GOT3 (cell line): ENCODE measurements around the gene CRIP2.

Experiments used
- DNase-seq: peaks from one replicate; lab custom pipeline; 2025; ENCODE audit warnings: mixed read lengths; lab: John Stamatoyannopoulos, UW

Gene CRIP2

DNA sequence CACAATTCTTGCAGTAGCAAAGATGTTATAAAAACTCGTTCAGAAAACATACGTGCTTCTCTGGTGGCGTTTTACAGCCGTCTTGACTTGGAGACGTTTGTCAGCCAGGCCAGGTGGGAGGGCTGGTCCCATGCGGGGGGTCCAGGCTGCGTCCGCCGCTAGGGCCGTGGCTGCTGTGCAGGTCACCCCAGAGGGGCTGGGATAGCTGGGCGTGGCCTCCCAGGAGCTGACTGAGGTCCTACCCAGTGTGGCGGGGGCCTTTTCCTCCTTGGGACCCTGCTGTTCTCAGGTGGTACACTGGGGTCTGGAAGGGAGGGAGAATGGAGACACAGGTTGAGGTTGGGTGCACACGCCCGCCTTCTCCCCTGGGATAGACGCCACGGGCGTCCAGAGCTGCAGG, 29.8 kb upstream of the CRIP2 start:
- no peak for DNase-seq

DNA sequence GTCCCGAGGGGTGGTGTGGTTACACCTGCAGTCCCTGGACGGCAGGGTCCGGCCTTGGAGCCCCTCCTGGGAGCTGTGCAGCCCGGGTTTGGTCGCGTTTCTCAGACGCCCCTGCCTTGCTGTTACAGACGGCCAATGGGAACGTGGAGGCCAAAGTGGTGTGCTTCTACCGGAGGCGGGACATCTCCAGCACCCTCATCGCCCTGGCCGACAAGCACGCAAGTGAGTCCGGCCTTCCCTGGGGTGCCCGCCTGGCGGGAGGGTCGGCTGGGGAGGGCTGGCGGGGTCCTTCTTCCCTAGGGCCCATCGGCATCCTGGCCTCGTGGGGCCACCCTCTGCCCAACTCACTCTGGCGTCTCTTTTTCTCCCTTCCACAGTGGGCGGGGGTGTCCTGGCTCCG, 29.3 kb upstream of the CRIP2 start:
- DNase-seq = no peak

DNA sequence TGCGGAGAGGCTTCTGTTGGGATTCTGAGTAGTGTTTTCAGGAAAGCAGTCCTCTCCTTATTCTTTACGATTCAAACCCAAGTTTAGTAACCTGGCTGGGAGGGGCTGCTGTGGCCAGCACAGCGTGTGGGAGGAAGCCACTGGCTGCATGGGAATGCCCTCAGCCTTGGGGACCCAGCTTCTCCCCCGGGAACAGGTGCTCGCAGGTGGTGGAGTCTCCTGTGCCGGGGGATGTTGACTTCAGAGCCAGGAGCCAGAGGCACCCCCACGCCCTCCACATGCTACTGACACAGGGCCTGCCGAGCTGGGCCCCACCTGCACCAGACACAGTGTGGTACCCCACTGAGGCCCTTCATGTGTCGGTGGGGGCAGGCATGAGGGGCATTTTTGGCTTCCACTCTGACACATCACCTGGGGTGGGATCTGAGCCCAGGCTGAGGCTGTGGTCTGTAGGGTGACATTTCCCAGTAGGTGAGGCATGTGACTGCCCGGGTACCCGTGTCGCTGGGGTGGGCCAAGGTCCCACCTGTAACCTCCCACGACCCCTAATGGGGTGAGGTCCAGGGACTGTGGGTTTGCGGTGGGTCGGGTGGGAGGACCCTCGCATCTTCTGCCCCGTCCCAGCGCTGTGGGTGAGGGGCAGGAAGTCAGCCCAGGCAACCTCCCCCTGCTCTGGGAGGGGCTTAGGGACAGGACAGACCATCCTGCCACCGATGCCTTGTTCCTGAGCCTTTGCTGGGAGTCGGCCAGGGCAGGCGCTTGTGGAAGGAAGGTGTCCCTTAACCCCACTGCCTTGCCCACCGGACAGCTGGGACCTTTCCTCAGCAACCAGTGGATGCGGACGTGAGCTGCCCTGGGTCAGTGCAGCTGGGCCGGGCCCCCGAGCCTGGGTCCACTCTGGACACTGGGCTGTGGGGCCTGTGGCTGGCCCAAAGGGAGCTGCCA, 28.4 kb upstream of the CRIP2 start:
- no peak for DNase-seq

DNA sequence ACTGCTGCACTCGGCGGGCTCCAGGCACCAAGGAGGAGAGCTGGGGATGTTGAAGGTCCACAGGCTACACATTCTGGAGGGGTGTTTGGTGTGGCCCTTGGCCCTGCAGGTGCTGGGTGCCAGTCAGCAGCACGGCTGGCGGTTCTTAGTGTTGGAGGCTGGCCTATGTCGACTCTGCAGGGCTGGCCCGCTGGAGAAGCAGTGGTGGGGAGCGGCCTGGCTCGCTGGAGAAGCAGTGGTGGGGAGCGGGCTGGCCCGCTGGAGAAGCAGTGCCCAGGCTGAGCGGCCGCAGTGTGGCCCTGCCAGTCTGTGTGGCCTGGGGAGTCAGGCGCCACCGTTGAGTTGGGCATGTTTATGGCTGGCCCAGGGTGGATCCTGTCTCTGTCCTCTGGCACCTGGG, 27.6 kb upstream of the CRIP2 start:
- DNase-seq = no peak

DNA sequence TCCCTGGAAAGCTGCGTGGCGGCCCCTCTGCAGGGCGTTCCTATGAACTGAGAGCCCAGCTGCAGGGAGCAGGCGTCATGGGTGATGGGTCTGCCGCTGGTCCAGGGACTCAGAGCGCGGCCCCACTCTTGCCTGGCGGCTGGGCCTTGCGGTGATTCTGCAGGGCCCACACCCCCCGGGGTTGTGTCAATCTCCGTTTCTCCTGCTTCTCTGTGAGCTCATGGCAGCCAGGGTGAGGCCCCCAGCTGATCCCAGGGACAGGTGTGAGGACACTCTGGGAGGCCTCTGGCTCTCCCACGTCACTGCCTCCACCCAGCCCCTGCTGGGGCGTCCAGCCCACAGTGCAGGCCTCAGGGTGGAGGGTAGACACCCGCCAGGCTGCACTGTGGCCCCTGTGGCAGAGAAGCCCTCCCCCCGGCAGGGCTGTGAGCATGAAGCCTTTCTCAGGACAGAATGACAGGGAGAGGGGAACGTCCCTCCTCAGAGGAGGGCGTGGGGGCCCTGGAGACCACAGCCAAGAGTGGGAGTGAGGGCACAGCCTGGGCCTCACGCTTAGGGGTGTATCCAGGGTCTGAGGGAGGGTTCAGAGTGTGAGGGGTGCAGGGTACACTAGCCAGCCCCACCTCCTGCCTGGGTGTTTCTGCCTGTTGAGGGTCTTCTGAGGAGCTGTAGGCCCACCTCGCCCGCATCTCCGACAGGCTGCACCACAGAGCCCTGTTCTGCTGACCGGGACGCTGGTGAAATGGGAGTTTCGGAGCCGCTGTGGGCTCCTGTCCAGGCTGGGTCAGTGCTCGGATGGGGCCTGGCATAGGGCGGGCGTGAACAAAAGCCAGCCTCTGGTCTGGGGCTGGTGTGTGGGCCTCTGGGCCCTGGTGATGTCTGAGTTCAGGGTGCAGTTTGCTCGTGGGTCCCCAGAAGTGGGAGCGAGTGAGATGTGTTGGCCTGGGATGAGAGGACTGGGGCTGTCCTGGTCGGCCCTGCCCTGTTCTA, 26.7 kb upstream of the CRIP2 start:
- DNase-seq = no peak

DNA sequence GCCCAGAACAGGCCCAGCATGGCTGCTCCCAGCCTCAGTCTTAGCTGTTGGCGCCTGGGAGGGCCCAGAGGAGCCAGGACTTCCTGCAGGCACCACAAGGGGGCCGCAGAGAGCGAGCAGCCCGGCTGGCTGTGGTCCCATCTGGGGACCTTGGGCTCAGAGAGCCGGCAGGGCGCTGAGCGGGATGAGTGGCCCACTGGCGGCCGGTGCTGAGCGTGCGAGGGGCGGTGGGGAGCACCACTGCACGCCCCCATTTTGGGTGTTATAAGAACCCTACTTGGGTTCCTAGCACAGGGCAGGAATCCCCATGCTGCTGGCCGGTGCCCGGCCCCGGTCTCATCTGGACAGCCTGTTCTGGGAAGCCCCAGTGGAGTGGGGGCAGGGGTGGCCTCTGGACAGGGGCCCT, 25.9 kb upstream of the CRIP2 start:
- DNase-seq = no peak

DNA sequence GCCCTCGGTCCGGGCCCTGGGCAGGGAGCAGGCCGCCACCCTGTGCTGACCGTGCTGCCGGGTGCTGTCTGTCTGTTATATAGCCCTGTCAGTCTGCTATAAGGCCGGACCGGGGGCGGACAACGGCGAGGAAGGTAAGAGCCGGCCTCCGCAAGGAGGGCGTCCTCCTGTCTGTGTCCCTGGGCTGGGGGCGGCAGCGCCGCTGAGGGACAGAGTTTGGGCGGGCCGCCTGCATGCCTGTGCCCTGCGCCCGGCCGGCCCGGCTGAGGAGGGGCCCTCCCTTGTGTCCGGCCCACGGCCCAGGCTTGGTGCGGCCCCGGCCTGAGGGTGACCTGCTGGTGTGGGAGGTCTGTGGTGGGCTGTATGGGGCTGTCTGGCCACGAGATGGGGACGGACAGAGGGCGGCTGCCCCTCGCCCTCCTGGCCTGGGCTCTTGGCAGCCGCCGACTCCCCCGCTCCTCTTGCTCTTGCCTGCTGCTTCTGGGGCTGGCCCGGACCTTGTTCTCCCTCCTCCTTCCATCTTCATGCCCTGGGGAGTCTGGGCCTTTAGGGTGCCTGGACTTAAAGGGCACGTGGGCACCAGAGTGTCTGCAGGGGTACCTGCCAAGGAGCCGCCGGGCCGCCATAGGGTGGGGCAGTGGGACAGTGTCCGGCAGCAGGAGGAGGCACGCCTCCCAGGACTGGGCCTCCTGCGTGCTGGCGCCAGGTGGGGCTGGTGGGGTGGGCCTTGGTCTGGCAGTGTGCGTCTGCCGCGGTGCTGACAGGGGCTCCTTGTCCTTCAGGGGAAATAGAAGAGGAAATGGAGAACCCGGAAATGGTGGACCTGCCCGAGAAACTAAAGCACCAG, 25.1 kb upstream of the CRIP2 start:
- DNase-seq = no peak

DNA sequence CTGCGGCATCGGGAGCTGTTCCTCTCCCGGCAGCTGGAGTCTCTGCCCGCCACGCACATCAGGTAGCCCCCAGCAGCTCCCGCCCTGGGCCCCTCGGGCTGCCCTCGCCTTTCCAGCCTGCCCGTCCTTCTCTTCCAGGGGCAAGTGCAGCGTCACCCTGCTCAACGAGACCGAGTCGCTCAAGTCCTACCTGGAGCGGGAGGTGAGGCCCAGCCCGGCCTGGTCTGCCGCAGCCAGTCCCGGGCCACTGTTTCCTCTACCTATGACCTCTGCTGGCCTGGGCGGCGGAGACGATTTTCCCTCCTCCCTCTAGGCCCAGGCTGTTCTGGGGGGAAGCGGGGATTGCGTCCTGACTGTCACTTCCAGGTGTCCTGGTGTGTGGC, 24.5 kb upstream of the CRIP2 start:
- DNase-seq = no peak

DNA sequence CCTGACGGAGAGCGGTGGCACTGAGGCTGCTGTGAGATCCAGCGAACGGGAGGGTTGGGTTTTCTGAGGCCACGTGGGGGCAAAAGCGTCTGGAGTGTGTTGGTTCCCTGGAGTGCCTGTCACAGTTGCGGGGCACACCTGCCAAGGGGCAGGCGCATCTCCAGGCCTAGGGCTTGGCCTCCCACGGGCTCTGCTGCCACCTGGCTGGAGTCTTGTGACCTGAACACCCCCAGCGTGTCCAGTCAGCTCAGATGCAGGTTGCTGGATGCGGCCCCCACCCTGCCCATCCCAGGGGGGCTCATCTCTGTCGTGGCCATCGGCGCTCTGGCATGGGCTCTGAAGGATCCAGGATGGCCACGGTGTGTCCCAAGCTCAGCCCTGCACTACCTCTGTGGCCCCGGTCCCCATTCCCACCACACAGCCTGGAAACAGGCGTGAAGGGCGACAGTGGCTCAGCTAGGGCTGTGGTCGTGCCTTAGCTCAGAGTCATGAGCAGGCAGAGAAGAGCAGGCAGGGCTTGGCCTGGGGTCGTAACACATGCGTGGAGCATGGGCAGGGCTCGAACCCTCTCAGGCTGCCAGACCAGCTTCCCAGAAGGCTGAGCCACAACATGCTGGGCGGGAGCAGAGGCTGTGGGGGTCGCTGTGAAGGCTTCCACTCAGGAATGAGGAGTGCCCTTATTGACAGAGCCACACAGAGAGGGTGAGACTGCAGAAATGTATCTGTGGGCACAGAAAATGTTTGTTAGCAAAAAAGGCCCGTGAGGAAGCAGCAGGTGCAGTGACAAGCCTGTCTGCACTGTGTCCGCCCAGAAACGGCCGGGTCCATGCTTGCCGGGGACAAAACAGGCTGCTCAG, 23.5 kb upstream of the CRIP2 start:
- no peak for DNase-seq

DNA sequence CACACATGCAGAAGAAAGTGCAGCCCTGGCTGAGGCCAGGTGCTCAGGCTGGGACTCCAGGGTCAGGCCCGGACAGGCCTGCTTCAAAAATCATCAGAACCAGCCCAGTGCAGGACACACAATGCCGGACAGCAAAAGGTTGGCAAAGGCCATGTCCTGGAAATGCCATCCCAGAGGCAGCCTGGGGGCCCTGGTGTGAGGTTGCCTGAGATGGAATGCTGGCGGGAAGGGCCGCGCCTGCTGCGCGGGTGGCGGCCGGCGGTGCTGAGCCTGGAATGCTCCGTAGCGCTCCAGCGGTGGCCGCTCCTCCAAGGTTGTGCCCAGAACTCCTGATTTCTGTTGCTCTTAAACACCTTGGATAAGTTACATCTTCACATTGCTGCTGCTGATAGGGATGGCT, 21.7 kb upstream of the CRIP2 start:
- DNase-seq = no peak

DNA sequence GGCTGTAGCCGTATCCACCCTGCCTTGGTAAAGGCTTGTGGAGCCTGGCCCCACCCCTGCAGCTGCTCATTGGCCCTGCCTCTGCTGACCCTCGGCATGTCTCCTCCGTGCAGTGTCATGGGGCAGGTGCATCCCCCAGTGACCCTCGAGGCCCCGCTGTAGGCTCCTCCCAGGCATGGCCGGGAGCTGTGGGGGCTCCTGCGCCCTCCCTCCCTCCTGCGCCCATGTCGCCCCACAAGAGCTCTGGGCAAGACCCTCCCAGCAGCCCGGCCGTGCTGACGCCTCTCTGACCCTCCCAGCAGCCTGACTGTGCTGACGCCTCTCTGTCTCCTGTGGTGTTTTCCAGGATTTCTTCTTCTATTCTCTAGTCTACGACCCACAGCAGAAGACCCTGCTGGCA, 20.8 kb upstream of the CRIP2 start:
- no peak for DNase-seq

DNA sequence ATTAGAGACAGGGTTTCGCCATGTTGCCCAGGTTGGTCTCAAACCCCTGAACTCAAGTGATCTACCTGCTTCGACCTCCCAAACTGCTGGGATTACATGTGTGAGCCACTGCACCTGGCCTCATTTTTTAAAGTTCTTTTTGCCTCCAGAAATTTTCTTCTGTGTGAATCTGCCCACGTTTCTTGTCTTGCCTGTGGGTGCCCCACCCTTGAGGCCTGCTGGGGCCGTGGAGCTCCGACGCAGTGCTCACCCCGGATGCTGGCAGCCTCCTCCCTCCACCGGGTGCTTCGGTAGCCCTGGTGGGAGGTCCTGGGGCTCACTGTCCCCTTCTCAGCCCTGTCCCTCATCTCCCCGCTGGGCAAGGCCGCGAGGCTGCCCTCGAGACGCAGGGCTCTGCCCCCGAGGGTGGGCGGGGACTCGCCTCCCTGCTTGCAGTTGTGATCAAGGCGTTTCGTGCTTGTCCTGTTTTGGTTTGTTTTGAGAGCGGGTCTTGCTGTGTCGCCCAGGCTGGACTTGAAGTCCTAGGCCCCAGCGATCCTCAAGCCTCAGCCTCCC, 19.5 kb upstream of the CRIP2 start:
- no peak for DNase-seq

DNA sequence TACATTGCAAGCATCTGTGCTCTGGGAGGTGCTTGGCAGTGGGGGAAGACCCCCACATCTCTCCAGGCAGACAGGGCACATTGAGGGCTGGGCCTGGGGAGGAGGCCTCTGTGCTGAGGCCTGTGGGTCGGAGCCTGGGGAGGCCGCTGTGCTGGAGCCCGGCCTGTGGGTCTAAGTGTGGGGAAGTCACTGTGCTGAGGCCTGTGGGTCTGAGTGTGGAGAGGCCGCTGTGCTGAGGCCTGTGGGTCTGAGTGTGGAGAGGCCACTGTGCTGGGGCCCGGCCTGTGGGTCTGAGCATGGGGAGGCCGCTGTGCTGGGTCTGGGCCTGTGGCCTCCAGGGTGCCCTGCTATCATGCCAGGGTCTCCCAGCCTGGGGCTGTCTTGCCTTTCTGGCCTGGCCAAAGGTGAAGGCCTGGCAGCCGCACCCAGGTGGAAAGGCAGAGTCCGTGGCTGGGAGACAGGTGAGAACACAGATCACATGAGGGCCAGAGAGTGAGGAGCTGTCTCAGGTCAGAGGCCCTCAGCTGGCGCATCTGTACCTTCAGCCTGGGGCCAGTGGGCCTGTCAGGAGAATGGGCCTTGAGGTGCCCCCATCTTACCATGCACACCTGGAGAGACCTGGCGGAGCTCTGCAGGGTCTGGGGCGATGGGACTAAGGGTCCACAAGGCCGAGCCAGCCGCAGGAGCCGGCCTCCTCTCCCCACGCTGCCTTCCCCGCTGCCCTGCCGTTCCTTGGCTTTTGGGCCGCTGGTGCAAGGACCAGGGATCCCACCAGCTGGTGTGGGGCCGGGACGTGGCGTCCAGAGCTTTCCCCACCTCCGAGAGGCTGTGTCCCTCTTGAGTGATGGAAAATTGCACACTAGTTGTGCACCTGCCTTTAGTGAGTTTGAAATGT, 18.6 kb upstream of the CRIP2 start:
- DNase-seq = no peak

DNA sequence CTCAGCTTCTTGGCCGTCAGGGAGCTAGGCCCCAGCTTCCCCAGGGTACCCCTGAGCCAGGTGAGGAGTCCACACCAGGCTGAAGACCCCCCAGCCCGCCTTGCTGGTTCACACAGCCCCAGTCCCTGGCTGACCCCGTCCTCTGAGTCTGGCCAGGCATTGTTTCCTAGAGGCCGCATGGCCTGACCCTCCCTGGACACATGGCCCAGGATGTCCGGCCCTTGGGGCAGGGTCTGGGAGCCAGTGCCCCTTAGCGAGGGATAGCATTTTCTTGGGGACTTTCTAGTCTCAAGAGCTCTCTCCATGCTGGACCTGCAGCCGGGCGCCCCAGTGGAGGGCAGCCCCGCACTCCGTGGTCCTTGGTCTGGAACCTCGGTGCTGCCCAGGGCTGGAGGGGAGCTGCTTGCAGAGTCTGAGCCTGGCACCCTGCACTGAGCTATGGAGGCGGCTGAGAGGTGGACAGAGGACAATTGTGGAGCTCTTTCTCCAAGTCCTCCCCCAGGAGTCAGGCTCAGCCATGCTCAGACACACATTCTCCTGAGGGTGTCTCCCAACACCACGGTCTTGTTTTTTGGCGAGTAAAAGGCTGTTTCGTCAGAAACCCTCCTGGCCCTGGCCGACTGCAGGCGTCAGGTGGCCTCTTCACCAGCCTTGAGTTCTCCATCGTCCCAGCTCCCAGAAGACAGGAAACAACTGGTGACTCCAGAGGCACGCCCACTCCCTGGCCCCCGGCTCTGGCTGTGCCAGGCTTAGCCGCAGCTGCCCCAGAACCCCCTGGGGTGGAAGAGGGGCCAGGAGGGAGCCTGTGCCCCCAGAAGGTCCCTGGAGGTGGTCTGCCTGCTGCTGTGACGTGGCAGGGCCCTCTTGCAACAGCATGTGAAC, 17.6 kb upstream of the CRIP2 start:
- no peak for DNase-seq

DNA sequence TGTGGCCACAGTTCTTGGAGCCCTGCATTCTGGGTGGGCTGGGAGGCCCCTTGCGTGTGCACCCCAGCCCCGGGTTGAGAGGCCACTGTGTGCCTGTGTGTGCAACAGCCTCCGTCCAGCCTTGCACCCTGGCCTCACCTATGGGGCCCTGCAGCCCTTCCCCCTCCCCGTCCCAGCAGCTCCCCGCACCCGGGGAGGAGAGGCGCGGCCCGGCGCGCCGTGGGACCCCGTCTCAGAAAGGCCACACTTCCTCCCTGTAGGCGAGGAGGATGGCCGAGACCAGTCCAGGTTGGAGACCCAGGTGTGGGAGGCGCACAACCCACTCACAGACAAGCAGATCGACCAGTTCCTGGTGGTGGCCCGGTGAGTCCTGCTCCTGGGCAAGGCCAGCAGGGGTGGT, 16.6 kb upstream of the CRIP2 start:
- DNase-seq = no peak

DNA sequence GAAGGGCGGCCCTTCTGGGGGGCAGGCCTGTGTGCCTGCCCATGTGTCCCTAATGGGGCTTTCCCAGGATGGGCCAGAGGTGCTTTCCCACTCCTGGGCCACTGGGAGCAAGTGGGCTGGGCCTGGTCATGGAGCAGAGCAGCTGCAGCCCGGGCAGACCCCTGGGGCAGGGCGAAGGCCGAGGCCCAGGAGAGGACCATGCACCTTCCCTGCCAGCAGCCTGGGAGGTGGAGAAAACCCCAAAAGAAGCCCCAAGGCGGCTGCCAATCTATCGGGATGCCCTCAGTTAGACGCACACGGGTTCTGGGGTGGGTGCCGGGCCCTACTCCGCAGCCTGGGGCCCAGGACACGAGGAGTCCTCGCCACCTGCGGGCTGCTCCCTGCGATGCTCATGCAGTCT, 16.1 kb upstream of the CRIP2 start:
- DNase-seq = no peak

DNA sequence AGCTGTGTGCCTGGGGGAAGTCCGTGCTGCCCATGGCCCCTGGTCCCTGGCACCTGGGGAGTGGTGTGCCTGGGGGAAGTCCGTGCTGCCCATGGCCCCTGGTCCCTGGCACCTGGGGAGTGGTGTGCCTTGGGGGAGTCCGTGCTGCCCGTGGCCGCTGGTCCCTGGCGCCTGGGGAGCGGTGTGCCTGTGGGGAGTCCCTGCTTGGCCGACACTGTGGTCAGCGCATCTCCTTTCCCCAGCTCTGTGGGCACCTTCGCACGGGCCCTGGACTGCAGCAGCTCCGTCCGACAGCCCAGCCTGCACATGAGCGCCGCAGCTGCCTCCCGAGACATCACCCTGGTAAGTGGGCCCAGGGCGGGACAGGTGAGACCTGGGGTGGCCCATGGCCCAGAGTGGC, 14.5 kb upstream of the CRIP2 start:
- DNase-seq = no peak

DNA sequence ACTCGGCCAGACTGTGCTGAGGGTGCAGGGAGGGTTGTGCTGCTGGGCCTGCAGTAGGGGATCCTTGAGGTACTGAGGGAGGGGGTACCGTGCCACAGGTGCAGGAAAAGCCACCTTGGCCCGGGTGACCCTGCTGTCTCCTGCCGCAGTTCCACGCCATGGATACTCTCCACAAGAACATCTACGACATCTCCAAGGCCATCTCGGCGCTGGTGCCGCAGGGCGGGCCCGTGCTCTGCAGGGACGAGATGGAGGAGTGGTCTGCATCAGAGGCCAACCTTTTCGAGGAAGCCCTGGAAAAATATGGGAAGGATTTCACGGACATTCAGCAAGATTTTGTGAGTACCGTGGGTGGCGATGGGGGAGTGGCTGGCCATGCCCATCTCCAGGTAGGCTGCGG, 14.0 kb upstream of the CRIP2 start:
- DNase-seq = no peak

DNA sequence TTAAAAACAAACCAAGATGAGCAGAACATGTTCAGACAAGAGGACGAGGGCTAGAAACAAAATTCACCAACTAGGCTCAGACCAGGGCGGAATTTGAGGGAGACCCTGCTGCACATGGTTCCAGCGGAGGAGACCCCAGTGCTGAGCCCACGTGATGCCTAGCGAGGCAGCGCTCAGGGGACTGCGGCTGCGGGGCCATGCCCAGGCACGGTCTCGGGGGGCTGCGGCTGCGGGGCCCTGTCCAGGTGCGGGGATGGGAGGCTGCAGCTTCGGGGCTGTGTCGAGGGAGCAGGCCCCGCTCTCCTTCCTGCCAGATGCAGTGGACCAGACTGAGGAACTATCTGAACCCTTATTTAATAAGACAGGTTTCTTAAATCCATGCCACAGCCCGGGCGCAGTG, 12.7 kb upstream of the CRIP2 start:
- no peak for DNase-seq
